GM23338 (cell line): ENCODE measurements around the gene LAPTM5. TPM values are rescaled to one million over a fixed set of nuclear protein-coding genes. Genes with fewer than 3 reads are reported as not detected.

Experiments
- ATAC-seq: fragments of 200-7000 bp; cut with Tn5 transposase; 3 replicates; pipeline ENCODE4 v1.9.1; 2020
- DNase-seq: peaks from one replicate; pipeline ENCODE4 v3.0.0-alpha.2; 2015; ENCODE audit warnings: low spot score
- H2AFZ ChIP-seq: fragments of 200-600 bp; sonication (generic); 2 replicates; pipeline ENCODE4 v1.8.0; 2016; ENCODE audit warnings: antibody characterized with exemption, mild to moderate bottlenecking, moderate library complexity
- H3F3A ChIP-seq: fragments of 200-600 bp; sonication (generic); replicated peaks from 2 replicates; pipeline ENCODE4 v1.8.0; 2017; ENCODE audit warnings: antibody characterized with exemption, mixed run types, low read depth
- H3K27ac ChIP-seq: fragments of 200-600 bp; sonication (generic); 2 replicates; pipeline ENCODE4 v1.6.1; 2016; ENCODE audit warnings: low read depth
- H3K27me3 ChIP-seq: fragments of 200-600 bp; sonication (generic); 2 replicates; pipeline ENCODE4 v1.8.0; 2016; ENCODE audit warnings: mild to moderate bottlenecking, mixed run types, moderate library complexity; ENCODE audit not compliant: insufficient read depth
- H3K36me3 ChIP-seq: fragments of 200-600 bp; sonication (generic); 2 replicates; pipeline ENCODE4 v1.8.0; 2016; ENCODE audit warnings: mild to moderate bottlenecking; ENCODE audit not compliant: insufficient read depth
- H3K4me1 ChIP-seq: fragments of 200-600 bp; sonication (generic); 2 replicates; pipeline ENCODE4 v1.8.0; 2016; ENCODE audit warnings: mild to moderate bottlenecking, moderate library complexity; ENCODE audit not compliant: insufficient read depth
- H3K4me2 ChIP-seq: fragments of 200-600 bp; sonication (generic); 2 replicates; pipeline ENCODE4 v1.7.1; 2017; ENCODE audit warnings: mixed run types
- H3K4me3 ChIP-seq: fragments of 200-600 bp; sonication (generic); 2 replicates; pipeline ENCODE4 v1.6.1; 2016; ENCODE audit warnings: mixed run types
- H3K79me2 ChIP-seq: fragments of 200-600 bp; sonication (generic); replicated peaks from 2 replicates; pipeline ENCODE4 v1.8.0; 2017; ENCODE audit warnings: mild to moderate bottlenecking; ENCODE audit not compliant: insufficient read depth
- H3K9me2 ChIP-seq: fragments of 200-600 bp; sonication (generic); 2 replicates; pipeline ENCODE4 v1.8.0; 2017; ENCODE audit not compliant: insufficient read depth
- H4K20me1 ChIP-seq: fragments of 200-600 bp; sonication (generic); replicated peaks from 2 replicates; pipeline ENCODE4 v1.8.0; 2017; ENCODE audit warnings: mild to moderate bottlenecking; ENCODE audit not compliant: insufficient read depth
- H3K27ac Mint-ChIP-seq: 2 replicates; pipeline ENCODE4 v1.8.0; 2020; ENCODE audit warnings: inconsistent platforms, mild to moderate bottlenecking, moderate library complexity, mixed read lengths
- H3K27me3 Mint-ChIP-seq: 3 replicates; pipeline ENCODE4 v1.8.0; 2022; ENCODE audit warnings: low read depth, mild to moderate bottlenecking, moderate library complexity, mixed read lengths, inconsistent platforms; ENCODE audit not compliant: insufficient read depth, poor library complexity
- H3K36me3 Mint-ChIP-seq: 3 replicates; pipeline ENCODE4 v1.8.0; 2021; ENCODE audit warnings: low read depth, mild to moderate bottlenecking, inconsistent platforms, moderate library complexity, mixed read lengths
- H3K4me1 Mint-ChIP-seq: 3 replicates; pipeline ENCODE4 v1.8.0; 2020; ENCODE audit warnings: mild to moderate bottlenecking, inconsistent platforms, mixed read lengths
- H3K4me3 Mint-ChIP-seq: 3 replicates; pipeline ENCODE4 v1.8.0; 2021; ENCODE audit warnings: moderate library complexity, mild to moderate bottlenecking, inconsistent platforms, mixed read lengths
- H3K9me3 Mint-ChIP-seq: 3 replicates; pipeline ENCODE4 v1.8.0; 2020; ENCODE audit warnings: moderate library complexity, mild to moderate bottlenecking, inconsistent platforms, mixed read lengths
- CREB1 ChIP-seq: fragments of 250-450 bp; sonication (Bioruptor Pico); IDR thresholded peaks from 2 replicates; pipeline ENCODE4 v1.5.0; 2020; ENCODE audit warnings: low read depth, mild to moderate bottlenecking, moderate library complexity
- ETS1 ChIP-seq: IDR thresholded peaks from 2 replicates; pipeline ENCODE4 v1.6.1; 2016; ENCODE audit warnings: antibody characterized with exemption
- EZH2phosphoT487 ChIP-seq: fragments of 200-600 bp; sonication (generic); IDR thresholded peaks from one replicate; pipeline ENCODE4 v1.8.1; 2018; ENCODE audit warnings: antibody characterized with exemption; ENCODE audit not compliant: unreplicated experiment
- NANOG ChIP-seq: IDR thresholded peaks from 2 replicates; pipeline ENCODE4 v1.6.1; 2016; ENCODE audit warnings: antibody characterized with exemption, borderline replicate concordance
- STAT1 ChIP-seq: IDR thresholded peaks from one replicate; pipeline ENCODE4 v1.6.1; 2016; ENCODE audit warnings: antibody characterized with exemption; ENCODE audit not compliant: unreplicated experiment
- ZNF114 ChIP-seq: fragments of 250-450 bp; sonication (Bioruptor Pico); IDR thresholded peaks from 2 replicates; pipeline ENCODE4 v1.5.0; 2020; ENCODE audit warnings: mild to moderate bottlenecking, moderate library complexity
- polyA plus RNA-seq: library from polyadenylated mRNA; unstranded; fragments of >200 nt; fragmentation: Nextera tagmentation; extraction: Ambion mirVana; gene quantifications from 2 replicates; pipeline ENCODE4 v1.2.1, GENCODE V29; 2016
- total RNA-seq: library from RNA; depleted of rRNA; stranded (reverse); fragments of >200 nt; shearing (Covaris generic); gene quantifications from 2 replicates; pipeline ENCODE4 v1.2.3, GENCODE V29; 2014
- TF ChIP-seq, protein P1 (sequence below): fragments of 250-450 bp; sonication (Bioruptor Pico); IDR thresholded peaks from 2 replicates; pipeline ENCODE4 v1.5.0; 2020; ENCODE audit warnings: mild to moderate bottlenecking, moderate library complexity

The LAPTM5 gene
- total and polyA plus RNA-seq, 2 experiments from 2014 or later: 0.21 TPM; not detected in 1

DNA sequence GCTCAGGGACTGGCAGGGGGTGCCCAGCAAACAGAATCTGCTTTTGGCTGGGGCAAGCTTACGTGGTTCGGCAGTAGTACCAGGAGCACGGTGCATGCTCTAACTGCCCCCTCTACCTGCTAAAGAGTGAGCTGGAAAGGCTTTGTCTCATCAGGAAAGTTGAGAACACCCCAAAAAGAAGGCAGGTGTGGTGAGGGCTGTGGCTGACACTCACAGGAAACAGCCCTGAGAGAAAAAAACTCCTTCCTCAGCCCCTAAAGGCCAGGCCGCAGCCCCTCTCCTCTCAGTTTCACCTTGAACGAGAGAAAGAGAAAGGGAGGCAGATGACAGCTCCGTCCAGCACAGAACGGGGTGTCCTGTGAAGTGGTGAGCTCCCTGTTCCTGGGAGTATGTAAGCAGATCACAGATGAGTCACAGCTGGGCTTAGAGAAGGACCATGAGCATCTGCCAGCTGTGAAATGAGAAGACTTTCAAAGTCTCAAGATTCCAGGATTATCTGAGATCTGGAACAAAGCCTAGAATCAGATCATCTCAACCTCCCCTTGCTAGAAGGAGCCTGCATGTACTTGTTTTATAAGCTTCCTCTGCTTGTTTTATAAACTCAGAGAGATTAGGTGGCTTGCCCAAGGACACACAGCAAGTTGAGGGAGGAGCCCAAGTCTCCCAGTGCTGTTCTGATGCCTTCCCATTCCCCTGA, 13.4 kb downstream of the LAPTM5 start (continued):
- TF ChIP-seq, protein P1, sequence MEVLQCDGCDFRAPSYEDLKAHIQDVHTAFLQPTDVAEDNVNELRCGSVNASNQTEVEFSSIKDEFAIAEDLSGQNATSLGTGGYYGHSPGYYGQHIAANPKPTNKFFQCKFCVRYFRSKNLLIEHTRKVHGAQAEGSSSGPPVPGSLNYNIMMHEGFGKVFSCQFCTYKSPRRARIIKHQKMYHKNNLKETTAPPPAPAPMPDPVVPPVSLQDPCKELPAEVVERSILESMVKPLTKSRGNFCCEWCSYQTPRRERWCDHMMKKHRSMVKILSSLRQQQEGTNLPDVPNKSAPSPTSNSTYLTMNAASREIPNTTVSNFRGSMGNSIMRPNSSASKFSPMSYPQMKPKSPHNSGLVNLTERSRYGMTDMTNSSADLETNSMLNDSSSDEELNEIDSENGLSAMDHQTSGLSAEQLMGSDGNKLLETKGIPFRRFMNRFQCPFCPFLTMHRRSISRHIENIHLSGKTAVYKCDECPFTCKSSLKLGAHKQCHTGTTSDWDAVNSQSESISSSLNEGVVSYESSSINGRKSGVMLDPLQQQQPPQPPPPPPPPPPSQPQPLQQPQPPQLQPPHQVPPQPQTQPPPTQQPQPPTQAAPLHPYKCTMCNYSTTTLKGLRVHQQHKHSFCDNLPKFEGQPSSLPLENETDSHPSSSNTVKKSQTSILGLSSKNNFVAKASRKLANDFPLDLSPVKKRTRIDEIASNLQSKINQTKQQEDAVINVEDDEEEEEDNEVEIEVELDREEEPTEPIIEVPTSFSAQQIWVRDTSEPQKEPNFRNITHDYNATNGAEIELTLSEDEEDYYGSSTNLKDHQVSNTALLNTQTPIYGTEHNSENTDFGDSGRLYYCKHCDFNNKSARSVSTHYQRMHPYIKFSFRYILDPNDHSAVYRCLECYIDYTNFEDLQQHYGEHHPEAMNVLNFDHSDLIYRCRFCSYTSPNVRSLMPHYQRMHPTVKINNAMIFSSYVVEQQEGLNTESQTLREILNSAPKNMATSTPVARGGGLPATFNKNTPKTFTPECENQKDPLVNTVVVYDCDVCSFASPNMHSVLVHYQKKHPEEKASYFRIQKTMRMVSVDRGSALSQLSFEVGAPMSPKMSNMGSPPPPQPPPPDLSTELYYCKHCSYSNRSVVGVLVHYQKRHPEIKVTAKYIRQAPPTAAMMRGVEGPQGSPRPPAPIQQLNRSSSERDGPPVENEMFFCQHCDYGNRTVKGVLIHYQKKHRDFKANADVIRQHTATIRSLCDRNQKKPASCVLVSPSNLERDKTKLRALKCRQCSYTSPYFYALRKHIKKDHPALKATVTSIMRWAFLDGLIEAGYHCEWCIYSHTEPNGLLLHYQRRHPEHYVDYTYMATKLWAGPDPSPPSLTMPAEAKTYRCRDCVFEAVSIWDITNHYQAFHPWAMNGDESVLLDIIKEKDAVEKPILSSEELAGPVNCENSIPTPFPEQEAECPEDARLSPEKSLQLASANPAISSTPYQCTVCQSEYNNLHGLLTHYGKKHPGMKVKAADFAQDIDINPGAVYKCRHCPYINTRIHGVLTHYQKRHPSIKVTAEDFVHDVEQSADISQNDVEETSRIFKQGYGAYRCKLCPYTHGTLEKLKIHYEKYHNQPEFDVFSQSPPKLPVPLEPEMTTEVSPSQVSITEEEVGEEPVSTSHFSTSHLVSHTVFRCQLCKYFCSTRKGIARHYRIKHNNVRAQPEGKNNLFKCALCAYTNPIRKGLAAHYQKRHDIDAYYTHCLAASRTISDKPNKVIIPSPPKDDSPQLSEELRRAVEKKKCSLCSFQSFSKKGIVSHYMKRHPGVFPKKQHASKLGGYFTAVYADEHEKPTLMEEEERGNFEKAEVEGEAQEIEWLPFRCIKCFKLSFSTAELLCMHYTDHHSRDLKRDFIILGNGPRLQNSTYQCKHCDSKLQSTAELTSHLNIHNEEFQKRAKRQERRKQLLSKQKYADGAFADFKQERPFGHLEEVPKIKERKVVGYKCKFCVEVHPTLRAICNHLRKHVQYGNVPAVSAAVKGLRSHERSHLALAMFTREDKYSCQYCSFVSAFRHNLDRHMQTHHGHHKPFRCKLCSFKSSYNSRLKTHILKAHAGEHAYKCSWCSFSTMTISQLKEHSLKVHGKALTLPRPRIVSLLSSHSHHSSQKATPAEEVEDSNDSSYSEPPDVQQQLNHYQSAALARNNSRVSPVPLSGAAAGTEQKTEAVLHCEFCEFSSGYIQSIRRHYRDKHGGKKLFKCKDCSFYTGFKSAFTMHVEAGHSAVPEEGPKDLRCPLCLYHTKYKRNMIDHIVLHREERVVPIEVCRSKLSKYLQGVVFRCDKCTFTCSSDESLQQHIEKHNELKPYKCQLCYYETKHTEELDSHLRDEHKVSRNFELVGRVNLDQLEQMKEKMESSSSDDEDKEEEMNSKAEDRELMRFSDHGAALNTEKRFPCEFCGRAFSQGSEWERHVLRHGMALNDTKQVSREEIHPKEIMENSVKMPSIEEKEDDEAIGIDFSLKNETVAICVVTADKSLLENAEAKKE (CRISPR knock-in tag): no peak
- no peak for TF ChIP-seq STAT1
- TF ChIP-seq EZH2phosphoT487: no peak
- TF ChIP-seq ZNF114 (CRISPR knock-in tag): no peak
- no peak for TF ChIP-seq CREB1 (CRISPR knock-in tag)

DNA sequence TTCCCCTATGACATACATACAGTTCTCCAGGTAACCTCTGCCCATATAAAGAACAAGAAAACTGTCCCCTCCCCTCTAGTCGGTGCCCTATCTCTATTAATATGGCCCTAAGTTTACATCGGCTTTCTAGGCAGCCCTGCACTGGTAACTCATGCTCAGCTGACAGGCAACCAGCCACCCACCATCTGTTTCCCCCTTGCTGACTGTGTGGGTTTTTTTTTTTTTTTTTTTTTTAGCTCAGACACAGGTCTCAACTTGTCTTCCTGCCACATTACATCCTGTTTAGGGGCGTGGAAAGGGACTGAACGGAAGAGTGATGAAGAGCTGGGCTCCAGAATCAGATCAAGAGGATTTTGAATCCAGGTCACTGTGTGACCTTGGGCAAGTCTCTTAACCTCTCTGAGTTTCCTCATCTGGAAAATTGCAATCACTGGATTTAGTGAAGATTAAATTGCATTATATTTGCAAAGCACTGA, 14.0 kb downstream of the LAPTM5 start:
- ATAC-seq: no peak
- no peaks in the 10 kb centered on the region for H3K27me3 ChIP-seq
- H3K9me3 Mint-ChIP-seq: peaks cover 3% of the 10 kb centered on the region; the same call in 1 of the 3 replicates
- no peaks in the 10 kb centered on the region for H3K9me2 ChIP-seq
- no peaks in the 10 kb centered on the region for H3K4me1 ChIP-seq
- no peaks in the 10 kb centered on the region for H3K79me2 ChIP-seq
- no peak overlapping the region for H3K4me2 ChIP-seq
- no peak overlapping the region for H3K4me3 ChIP-seq
- H4K20me1 ChIP-seq: no peaks in the 10 kb centered on the region
- H3K36me3 Mint-ChIP-seq: no peaks in the 10 kb centered on the region
- peaks cover 18% of the 10 kb centered on the region for H3K4me1 Mint-ChIP-seq
- H2AFZ ChIP-seq: no peak overlapping the region
- no peak overlapping the region for H3K27ac Mint-ChIP-seq
- H3K27me3 Mint-ChIP-seq: peaks cover 22% of the 10 kb centered on the region
- no peak overlapping the region for H3K27ac ChIP-seq
- H3K36me3 ChIP-seq: no peaks in the 10 kb centered on the region
- no peaks in the 10 kb centered on the region for H3F3A ChIP-seq
- DNase-seq: no peak
- H3K4me3 Mint-ChIP-seq: no peak overlapping the region
- no peak for TF ChIP-seq STAT1
- no peak for TF ChIP-seq CREB1 (CRISPR knock-in tag)
- no peak for TF ChIP-seq NANOG
- TF ChIP-seq ZNF114 (CRISPR knock-in tag): no peak
- TF ChIP-seq, protein P1 (CRISPR knock-in tag): no peak
- no peak for TF ChIP-seq ETS1
